ENCODE data around the gene SPATA2. TPM values are rescaled to one million over a fixed set of nuclear protein-coding genes. Genes with fewer than 3 reads are reported as not detected.
"Not testable (repeated sequence)": the region's sequence is repeated elsewhere in the genome, so short reads cannot be mapped to it uniquely, and the experiment has no call there.

Gene SPATA2
- polyA plus RNA-seq, 4 donors: 8.8 to 12.1 (median 10.8) TPM

DNA sequence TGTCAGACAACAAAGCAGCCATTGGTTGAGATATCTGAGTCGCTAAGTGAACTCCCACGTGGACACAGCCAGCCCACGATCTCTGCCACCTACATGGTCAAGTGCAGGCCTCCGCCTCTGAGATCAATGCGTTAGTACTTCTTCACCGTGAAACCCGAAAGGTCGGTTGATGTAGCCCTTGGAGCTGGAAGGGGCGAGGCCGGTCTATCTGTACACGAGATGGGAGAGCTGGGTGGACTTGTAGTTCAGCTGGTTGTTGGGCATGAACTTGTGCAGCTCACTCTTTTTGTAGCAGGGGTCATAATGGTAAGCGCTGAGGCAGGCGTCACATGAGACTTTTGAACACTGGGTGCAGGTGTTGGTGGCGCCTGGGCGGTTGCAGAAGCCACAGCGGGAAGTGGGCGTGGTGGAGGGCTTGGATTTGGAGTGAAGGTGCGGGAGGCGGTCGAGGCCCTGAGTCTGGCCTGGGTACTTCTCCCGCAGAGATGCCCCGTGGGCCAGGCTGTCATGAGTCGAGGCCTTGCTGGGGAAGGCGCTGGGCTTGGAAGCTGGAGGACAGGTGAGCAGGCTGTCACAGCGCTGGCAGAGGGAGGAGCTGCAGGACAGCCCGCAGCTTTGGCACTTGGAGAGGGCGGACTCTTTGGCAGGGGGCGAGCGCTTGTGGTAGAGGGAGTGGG is 9.8 kb downstream of the SPATA2 start:
- no peak for DNase-seq (ENCODE audit: low read depth in 4 of 4, low spot score in 2 of 4)

DNA sequence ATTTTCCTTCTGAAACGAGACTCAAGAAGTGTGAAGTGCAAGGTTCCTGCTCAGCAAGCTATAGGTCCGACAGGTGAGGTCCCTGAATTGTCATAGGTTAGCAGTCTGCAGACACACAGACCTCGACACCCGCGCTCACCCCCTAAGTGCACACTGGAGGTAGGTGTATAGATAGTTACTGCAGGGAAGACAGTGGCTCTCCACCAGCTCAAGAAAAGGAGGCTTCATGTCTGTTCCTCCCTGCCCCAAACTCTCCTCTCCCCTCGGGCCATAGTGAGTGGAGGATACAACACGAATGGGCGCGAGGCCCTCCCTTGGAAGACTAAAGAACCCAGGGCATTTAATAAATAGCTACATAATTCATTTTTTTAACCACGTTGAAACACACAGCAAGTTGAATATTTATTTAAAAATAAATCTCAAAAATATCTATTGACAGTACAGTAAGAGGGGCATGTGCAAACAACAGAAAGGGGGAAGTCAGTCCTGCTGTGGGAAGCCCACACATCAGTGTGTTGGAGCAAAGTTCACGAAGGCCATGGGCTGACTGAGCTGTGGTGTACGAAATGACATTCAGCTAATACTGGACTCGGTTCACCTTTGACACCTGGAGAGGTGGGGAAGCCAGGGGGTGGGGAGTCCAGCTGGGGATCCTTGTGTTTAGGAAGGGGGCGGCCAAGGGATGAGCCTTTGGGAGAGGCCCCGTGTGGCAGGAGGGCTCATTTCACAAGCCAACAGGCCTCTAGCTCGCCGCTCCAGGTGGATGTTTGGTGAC is 10.7 kb downstream of the SPATA2 start:
- DNase-seq (ENCODE audit: low read depth in 4 of 4, low spot score in 2 of 4): no peak

DNA sequence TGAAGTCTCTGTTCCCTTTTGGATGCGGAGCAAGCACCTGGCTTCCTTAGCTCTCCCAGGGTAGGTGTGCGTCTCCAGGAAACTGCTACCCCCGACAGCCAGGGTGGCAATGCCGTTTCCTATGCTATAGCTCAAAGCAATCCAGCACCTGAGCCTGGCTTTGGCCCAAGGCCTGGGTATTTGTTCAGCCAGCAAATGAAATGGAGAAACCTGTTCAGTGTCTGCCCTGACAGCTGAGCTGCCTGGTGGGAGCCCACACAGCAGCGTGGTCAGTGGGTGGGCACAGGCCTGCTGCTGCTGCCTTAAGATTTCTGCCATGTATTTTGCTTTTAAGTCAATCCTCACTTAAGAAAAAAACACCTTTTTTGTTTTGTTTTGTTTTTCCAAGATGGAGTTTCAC is 13.7 kb downstream of the SPATA2 start:
- no peak for DNase-seq (ENCODE audit: low read depth in 4 of 4, low spot score in 2 of 4)

DNA sequence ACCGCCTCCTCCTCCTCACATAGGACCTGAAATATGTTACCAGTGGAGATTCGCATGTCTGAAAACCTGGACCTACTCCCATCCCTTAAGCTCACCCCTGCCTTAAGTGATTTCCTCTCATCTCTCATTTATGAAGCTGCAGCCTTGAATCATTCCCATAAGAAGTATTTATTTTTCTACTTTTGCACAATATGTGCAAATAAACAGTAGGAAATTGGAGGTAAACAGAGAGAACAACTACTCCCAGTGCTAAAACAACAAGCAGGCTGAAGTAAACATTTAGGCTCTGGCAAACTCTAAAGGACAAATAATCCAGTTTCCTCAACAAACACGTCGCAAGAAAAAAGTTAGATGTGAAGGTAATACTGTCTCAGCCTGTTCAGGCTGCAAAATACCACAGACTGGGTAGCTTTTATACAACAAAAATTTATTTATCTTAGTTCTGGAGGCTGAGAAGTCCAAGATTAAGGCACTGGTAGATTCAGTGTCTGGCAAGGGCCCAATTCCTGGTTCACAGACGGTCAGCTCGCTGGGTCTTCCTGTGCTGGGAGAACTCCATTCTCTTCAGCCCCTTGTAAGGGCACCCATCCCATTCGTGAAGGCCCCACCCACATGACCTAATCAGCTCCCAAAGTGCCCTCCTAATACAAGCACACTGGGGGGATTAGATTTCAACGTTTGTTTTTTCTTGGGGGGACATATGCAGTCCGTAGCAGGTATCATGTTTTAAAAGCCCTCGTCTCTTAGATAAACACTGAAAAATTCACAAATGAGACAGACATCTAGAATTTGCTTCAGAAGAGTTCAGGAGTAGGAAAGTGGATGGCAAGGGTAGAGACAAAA is 15.6 kb downstream of the SPATA2 start:
- no peak for DNase-seq (ENCODE audit: low read depth in 4 of 4, low spot score in 2 of 4)

DNA sequence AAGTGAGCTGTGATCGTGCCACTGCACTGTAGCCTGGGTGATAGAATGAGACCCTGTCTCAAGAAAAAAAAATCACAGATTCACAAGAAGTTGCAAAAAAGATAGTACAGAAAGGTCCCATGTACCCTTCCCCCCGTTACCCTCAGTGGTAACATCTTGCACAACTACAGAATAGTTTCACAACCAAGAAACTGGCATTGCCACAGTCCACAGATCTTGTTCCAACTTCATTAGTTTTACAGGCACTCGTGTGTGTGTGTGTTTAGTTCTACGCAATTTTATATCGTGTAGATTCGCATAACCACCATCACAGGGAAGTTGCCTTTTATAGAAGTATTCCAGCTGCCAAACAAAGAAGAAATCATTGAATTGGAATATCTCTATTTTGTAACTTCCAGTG is 19.1 kb downstream of the SPATA2 start:
- DNase-seq (ENCODE audit: low read depth in 4 of 4, low spot score in 2 of 4): no peak

DNA sequence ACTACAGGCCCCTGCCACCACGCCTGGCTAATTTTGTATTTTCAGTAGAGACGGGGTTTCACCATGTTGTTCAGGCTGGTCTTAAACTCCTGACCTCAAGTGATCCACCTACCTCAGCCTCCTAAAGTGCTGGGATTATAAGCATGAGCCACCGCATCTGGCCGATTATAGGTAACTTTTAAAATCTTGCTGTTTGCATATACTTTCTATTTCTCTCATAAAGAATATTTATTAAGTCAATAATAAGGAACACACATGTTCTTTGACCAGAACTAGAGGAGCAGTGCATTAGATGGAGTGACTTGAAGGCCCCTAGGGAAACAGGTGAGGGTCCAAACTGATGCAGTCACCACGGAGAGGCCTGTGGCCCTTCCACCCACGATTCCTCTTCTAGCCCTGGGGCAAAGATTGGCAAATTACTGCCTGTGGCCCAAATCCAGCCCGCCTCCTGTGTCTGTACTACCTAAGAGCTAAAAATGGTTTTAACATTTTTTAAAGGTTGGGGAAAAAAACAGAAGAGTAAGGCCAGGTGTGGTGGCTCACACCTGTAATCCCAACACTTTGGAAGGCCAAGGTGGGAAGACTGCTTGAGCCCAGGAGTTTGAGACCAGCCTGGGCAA is 19.7 kb downstream of the SPATA2 start:
- not testable (repeated sequence) for DNase-seq (ENCODE audit: low read depth in 4 of 4, low spot score in 2 of 4)

DNA sequence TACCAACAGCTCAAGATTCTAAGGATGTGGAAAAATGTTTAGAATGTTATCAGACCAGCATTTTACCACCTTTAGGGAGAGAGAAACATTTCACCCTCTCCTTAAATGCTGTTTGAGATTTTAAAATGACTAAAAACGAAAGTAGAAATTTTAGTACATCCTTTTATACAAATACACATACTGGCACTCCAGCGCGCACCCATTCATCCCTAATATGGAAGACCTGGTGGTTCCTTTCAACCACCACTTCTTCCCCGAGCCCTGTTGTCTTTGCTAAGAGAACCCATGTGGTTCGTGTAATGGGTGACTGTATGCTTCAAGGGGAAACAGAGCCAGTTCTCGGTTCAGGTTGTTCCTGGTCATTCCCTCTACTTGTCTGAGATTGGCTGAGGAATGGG is 21.3 kb downstream of the SPATA2 start:
- no peak for DNase-seq (ENCODE audit: low read depth in 4 of 4, low spot score in 2 of 4)

DNA sequence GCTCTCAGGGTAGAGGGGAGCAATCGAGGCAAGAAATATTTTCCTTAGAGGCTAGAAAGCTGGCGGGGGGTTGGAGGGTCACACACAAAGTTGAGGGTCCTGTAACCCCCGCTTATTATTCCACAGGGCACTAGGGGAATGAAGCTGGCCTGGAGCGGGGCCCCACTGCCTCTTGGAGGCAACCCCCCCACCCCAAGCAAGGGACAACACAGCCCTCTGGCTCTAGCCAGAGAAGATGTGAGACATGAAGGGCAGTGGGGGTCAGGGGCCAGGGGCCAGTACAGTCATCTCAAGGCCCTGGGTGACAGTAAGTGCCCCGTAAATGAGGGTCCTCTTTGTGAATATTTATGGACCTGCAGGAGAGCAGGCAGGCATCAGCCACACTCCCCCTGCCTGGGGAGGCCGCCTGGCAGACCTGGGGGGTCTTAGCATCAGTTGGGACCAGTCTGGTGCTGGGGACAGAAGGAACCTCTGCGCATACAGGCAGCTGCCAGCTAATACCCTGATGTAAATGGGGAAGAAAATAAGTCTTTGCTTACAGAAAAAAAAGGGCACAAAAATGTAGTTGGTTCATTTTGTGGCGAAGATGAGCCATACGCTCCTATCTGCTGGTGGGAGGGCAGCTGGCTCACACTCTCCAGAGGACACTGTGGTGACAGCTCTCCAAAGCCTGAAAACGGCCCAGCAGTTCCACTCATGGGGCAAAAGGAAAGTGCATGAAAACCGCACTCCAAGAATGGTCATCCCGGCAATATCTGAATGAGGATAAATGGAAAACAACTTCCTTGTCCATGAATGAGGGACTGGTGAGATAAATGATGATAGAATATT is 21.9 kb downstream of the SPATA2 start:
- no peak for DNase-seq (ENCODE audit: low read depth in 4 of 4, low spot score in 2 of 4)

DNA sequence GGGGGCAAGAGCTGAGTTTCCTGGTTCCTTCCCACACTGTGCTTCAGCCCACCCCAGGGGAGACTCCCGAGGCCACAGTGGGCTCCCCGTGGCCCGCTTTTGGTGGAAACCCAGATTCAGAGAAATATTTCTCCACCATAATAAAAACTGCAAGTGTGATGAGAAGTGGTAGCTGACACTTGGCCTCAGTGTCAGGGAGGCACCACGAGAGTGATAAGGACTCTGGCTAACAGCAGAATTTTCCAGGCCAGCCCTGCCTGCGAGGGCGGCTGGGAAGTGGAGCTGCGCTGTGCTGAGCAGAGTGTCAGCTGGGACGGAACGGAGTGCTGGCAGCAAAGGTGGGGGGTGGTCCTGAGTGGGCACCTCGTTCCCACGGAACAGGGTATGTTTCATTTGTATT is 22.5 kb downstream of the SPATA2 start:
- no peak for DNase-seq (ENCODE audit: low read depth in 4 of 4, low spot score in 2 of 4)

DNA sequence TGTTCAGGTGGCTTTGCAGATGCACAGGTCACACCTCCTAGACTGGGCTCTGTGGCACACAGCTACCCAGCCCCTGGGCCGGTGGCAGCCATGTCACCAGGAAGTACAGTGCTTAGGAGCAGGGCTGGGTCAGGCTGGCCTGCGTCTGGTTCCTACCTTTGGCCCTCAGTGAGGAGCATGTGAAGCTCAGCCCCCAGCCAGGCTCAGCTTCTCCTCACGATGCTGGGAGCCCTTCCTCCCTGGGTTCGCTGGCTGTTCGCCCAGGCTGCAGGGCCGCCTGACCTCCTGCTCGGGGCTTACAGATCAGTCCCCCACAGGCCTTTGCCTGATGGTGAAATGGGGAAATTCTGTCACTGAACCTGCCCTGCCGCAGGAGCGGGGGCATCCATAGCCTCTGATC is 23.1 kb downstream of the SPATA2 start:
- no peak for DNase-seq (ENCODE audit: low read depth in 4 of 4, low spot score in 2 of 4)

DNA sequence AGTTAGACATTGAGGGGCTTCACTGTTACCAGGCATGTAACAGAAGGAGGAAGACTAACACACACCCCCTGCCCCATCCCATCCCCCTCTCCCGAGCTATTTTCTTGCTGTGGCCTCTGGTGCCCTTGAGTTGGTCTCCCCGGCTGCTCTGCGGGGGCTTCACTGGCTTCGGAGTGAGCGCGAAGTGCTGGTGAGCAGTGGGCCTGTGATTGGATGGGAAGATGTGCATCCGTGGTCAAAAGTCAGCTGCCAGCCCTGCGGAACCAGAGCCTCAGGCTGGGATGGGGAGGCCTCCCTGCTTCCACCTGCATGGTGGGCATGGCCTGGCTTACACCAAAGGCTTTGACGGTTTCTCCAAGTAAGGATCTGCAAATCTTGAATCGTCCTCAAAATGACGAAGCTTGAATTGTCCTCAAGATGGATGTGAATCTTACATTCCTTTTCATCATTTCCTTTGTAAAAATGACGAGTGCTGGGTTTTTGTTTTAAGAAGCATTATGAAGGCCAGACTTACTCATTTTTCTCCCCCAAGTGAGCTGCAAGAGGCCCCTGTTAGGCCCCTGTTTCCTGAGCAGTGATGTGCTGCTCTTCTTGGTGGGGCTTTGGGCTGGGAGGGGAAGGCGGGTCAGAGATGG is 23.7 kb downstream of the SPATA2 start:
- no peak for DNase-seq (ENCODE audit: low read depth in 4 of 4, low spot score in 2 of 4)

DNA sequence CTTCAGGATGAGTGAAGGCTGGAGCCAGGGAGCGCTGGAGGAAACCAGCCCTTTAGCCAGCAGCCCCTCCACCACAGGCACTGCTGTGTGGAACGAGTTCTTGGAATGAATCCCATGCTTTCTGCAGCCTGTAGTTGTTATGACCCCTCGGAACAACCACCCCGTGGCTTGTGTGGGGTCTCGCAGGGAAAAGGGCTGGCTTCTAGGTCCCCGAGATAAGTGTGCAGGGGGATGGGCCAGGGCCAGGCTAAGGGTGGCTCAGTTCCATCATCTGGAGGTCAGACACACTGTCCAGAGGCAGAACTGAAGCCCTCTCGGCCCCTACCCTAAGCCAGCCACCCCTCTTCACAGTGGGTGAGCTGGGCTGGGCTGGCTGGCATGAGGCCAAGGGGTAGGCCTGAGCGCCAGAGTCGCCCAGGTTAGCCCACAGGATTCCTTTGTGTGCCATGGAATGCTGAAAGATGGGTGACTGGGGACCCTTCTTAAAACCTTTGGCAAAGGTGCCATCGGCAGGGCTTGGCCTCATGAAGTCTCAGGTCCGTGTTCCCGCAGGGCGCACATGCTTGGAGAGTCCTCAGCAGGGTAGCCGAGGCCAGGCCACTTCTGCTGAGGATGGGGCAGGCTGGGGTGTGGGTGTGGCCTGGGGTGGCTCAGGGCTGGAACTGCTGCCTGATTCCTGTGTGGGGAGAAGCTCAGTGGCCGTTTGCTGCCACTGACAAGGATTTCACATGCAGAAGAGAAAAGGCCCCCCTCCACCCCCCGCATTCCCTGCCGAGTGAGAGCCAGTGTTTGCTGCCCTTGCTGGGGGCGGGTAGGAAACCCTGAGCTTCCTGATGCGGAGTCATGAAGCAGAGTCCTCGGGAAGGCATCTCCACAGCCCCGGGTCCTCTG is 24.6 kb downstream of the SPATA2 start:
- no peak for DNase-seq (ENCODE audit: low read depth in 4 of 4, low spot score in 2 of 4)

DNA sequence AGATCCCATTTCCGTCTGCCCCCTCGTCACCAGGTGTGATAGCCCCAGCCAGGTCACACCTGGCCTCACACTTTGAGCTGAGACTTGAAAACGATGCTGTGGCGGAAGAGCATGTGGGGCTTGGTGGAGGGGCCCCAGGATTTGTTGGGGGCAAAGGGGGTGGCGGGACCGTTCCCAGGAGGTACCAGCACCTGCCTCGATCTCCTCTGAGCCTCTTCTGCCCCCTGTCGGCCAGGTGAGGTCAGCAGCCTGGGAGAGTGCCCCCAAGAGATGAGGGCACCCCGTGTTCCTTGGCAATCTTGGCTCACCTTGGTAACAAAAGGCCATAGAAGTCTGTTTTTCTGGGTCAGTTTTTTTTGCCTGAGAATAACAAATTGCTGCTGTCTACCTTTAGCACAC is 25.4 kb downstream of the SPATA2 start:
- no peak for DNase-seq (ENCODE audit: low read depth in 4 of 4, low spot score in 2 of 4)

DNA sequence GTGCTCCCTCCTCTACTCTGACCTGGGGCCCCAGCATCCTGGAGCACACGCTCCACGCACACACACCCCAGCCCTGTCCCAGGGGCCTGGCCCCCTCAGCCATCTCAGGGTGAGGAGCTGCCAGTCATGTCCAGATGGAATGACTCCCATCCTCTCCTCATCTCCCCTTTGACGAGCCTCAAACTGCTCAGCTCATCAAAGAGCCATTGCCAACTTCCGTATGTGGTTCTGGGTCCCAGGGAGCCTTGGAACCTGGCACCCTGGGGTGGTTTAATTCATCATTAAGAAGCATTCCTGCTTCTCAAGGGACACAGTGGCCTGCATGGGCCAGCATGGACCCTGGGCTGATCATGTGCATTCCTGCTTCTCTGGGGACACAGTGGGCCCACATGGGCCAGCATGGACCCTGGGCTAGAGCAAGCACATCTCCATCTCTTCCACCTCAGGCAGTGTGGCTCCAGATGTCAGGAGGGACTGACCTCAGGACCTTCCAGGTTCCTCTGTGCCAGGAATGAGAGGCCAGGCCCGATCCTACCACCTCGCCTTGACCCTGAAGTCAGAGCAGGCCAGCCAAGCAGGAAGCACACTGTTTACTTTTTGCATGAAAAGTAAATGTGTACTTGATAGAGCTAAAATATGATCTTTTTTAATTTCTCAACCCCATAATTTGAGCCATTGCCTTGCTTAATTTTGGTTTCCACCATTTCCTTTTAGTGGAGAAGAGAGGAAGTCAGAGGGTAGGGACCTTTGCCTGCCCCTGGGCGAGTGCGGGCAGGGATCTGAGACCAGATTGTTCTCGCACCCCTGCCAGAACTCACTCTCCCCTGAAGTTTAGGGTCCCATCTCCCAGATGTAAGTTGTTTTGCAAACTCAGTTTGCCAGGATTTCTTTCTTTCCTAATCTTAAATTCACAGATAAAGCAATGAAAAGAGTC is 26.1 kb downstream of the SPATA2 start:
- no peak for DNase-seq (ENCODE audit: low read depth in 4 of 4, low spot score in 2 of 4)

DNA sequence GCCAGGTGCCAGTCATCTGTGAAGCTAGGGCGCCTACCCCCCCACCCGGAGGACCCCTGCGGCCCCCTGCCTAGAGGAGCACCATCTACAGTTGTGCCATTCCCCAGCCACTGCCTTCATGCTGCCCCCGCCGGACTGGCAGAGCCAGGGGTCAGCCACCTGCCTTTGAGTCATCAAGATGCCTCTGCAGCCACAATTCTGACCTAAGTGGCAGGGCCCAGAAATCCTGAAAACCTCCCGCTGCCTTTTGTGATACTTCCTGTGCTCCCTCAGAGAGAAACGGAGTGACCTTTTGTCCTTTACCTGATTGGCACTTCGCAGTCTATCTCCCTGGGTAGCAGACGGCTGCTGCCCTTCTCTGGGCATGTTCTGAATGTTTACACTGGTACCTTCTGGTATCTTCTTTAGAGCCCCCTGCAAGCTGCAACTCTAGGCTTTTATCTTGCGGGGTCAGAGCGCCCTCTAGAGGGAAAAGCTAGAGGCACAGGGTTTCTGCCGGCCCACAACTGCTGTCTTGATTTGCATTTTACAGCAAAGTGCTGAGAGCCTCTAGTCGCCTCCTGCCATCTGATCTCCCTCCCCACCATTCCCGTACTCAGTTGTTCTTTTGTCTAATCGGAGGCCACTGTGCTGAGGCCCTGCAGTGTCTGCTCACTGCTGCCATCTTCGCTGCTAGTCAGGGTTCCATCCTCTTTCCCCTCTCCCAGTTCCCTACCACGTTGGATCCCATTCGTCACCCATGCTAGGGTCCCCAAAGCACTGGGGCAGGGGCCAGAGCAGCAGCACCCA is 26.9 kb downstream of the SPATA2 start:
- no peak for DNase-seq (ENCODE audit: low read depth in 4 of 4, low spot score in 2 of 4)

DNA sequence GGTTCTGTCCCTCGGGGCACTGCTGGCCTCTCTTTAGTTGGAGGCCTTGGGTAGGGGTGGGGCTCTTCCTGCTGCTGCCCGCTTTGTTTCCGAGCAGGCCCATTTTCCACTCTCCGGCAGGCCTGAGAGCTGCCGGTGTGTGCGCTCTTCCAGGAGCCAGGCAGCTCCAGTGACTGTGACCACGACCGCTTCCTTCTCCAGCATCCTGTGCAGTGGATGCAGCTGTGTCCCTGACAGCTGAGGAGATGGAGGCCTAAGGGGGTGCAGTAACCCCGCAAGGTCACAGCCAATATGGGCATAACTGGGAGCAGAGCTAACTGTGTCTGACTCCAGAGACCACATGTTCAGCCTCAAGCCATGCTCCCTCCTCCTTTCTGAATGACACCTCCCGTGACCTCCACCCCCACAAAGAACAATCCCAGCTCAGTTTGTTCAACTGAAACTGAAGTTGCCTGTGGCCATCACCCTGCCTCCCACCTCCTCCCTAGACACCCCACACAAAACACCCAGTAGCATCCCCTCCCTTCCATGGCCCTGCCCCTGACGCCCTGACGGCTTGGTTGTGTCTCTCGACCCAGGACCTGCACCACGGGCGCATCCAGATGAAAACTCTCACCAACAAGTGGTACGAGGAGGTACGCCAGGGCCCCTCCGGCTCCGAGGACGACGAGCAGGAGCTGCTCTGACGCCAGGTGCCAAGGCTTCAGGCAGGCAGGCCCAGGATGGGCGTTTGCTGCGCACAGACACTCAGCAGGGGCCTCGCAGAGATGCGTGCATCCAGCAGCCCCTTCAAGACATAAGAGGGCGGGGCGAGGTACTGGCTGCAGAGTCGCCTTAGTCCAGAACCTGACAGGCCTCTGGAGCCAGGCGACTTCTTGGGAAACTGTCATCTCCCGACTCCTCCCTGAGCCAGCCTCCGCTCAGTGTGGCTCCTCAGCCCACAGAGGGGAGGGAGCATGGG is 27.8 kb downstream of the SPATA2 start:
- DNase-seq (ENCODE audit: low read depth in 4 of 4, low spot score in 2 of 4): no peak

All from left renal cortex interstitium (tissue), 4 donors.